GM12873 (cell line): Measurements from ENCODE around the gene NCOA7.

Experiments used
- TF ChIP-seq, protein P1 (sequence below): IDR thresholded peaks from 2 replicates; pipeline ENCODE4 v1.5.1; 2012; ENCODE audit warnings: low read depth, mild to moderate bottlenecking, moderate library complexity, low read length, control low read depth; ENCODE audit not compliant: insufficient read depth; ENCODE audit errors: missing control alignments

NCOA7 gene

DNA sequence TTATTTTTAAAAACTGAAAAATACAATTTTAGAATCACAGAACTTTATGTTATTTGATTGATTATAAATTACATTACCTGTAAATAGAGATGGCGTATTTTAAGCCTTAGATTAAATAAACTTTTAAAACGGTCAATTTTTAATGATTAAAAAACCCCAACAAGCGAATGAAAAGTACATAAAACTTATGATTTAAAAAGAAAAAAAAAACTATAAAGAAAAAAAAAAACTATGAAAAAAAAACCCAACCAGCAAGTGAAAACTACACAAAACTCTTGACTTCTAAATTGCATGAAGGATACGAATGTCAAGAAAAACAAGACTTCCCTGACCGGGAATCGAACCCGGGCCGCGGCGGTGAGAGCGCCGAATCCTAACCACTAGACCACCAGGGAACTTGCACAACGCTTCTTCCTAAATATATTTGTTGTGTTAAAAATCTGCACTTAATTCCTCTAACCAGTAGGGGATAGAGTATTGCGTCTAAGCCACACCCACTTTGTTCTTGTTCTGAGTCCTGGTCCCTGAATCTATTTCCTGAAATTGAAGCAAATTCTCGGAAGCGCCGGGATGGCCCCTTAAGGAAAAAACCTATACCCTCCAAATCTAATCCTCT lies 10.7 kb upstream of the NCOA7 start:
- TF ChIP-seq, protein P1, sequence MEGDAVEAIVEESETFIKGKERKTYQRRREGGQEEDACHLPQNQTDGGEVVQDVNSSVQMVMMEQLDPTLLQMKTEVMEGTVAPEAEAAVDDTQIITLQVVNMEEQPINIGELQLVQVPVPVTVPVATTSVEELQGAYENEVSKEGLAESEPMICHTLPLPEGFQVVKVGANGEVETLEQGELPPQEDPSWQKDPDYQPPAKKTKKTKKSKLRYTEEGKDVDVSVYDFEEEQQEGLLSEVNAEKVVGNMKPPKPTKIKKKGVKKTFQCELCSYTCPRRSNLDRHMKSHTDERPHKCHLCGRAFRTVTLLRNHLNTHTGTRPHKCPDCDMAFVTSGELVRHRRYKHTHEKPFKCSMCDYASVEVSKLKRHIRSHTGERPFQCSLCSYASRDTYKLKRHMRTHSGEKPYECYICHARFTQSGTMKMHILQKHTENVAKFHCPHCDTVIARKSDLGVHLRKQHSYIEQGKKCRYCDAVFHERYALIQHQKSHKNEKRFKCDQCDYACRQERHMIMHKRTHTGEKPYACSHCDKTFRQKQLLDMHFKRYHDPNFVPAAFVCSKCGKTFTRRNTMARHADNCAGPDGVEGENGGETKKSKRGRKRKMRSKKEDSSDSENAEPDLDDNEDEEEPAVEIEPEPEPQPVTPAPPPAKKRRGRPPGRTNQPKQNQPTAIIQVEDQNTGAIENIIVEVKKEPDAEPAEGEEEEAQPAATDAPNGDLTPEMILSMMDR, result peak; percentile 22

DNA sequence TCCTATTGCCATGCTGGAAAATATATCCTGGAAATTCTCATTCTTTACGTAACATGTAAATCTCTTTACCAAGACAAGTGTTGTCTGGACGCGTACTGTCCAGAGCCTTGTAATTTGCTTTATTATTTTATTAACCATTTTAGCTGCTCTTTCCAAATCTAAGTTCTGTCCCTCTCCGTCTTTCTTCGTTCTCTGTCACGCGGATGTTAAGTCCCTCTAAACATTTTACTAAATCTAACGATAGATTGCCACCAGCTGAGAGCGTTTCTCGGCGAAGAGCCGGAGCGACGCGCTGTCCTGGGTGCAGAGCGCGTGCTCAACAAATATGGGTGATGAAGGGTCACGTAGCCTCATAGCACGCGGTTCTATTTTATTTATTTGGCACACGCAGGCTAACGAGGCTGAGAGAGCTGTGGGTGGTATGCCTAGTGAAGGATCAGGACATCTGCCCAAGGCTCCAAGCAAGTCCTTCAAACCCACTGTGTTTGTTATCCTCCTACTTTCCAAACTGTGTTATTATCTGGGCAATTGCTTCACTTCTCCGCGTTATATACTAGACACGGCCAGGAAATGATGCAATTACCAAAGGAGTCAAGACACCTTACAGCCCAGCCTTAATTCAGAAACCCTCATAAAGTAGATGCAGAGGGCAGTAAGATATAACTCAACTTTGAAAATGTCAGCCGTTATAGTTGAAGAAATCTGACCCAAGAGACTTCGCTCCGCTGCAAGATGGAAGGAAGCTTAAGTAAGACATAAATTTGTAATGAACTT lies 10.0 kb upstream of the NCOA7 start:
- TF ChIP-seq, protein P1, result no peak

DNA sequence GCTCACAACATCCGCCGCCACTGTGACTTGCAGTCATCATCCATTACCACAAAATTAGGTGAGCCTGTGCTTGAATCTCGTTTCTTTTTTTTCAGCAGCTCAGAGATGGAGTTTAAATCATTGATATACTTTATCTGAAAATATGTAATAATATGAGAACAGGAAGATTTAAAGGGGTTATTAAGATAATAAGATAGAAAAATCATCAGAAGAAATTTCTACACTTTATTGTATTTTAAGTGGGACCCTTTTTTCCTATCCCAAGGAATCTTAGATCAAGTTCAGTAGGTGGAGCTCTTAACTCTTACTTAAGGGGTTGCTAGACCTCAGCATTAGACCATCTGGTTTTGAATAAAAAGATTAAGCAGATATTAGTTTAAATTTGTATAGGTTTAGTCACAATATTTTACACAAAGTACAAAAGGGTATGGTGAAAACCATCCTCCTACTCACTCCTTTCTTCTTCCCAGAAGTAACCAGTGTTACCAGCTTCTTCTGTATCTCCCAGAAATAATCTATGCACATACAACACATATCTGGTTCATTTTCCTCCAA lies 9.4 kb upstream of the NCOA7 start:
- TF ChIP-seq, protein P1, result no peak

DNA sequence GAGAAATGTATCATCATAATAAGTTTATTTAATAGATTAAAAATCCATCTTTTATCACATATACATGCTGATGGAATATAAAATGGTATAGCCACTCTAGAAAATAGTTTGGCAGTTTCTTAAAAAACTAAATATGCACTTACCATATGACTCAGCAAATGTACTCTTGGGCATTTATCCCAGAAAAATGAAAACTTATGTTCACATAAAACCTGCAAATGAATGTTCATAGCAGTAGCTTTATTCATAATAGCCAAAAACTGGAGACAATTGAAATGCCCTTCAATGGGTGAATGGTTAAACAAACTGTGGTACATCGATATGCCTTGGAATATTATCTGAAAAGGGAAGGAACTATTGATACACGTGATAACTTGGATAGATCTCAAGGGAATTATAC lies 6.4 kb upstream of the NCOA7 start:
- TF ChIP-seq, protein P1, result no peak

DNA sequence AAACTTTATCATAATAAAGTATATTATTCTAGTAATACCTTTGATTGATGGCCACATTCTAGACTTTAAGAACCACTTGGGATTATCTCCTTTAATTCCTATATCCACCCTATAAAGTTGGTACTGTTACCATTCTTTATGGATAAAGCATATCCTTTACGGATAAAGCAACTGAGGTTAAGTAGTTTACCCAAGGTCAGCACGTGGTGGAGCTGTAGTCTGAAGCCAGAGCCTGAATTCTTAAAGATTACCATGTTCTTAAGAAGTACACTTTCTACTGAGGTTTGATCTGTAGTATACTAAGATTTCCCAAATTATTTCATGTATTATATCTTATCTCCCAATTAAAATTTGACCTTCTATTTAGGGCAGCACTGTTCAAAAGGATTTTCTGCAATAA lies 3.0 kb upstream of the NCOA7 start:
- TF ChIP-seq, protein P1, result peak; percentile 47

DNA sequence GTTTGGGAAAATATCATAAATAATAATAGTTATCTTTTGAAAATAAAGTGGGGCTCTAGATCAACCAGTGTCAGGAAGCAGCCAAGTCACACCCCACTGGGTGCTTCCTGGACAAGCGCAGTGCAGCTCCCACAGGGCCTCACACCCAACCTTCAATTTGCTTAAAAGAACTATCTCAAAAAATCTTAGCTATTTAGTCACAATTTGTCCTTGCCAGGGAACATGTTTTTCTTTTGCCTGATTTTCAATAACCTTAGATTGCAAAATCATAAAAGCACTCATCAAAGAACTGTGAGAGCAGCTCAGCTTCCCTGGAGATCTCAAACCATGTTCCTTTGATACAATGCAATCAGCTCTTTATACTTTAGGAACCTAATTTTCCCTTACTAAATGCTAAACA lies 1.6 kb upstream of the NCOA7 start:
- TF ChIP-seq, protein P1, result no peak

DNA sequence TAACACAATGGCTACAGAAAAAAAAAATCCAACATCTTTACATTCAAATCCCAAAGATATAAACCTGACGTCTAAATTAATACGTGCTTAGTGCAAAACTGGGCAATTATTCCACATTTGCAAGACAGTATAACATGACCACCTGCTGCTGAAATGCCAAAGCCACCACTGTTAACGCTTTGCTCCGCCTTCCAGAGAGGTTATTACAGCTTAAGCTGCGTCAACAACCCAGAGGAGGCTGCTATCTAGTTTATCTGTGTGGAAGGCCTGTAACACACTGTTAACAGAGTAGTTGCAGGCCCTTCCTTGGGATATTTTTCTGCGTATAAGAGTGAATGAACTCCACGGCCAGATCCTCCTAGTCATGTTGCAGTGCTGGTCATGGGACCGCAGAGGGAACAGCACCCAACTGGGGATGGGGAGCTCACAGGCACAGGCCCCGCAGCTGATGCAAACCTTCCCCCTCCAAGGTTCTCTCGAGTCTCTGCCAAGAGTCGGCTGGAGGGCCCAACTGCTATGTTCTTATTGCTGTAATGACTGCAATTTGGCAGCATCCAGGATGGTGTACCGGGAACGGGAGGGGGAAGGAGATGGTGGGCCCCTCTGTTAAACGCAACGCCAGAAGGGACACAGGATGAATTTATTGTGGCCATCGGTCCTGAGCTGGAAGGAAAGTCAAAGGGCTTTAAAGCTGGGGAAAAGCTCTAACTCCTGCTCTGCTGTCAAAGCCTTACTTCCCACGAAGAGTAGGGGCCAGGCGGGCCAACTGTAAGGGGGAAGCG lies 993 bp upstream of the NCOA7 start:
- TF ChIP-seq, protein P1, result no peak
